GM18526 (cell line): ENCODE results near the gene LEPR.

Source experiments
- POLR2A ChIP-seq: IDR thresholded peaks from 3 replicates; pipeline ENCODE4 v1.6.1; 2011; ENCODE audit not compliant: insufficient read length; ENCODE audit errors: extremely low read depth

The LEPR gene

DNA sequence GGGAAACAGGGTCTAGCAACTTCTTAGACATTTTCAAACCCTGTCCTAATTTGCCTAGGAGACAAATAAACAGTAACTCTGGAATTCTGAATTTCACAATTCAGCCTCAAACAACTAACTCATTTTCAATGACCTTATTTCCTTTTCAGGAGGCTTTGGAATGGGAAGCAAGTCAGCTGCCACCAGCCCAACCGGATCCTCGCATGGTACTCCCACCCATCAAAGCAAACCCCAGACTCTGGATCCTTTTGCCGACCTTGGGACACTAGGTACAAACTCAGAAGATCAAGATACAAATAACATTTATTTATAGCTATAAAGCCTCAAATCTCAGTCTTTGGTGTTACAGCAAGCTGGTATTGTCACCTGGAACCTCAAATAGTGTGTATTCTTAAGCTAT, 18.9 kb upstream of the LEPR start:
- TF ChIP-seq POLR2A, result no peak

DNA sequence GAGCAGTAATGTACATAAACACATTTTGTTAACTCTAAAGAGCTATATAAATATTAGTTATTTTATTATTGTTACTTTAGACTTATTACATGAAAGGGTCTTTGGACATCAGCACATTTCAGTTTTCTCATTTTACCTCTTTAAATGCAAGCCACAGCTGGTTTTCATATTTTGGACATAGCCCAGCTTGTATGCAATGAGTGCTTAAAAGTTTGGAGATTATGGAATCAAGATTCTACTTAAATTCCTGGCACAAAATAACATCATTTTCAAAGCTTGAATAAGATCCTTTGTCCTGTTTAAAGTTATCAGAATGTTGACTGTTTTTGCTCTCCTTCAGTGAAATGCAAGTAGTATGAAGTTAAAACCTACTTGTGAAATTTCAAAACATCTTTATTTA, 15.5 kb upstream of the LEPR start:
- no peak for TF ChIP-seq POLR2A

DNA sequence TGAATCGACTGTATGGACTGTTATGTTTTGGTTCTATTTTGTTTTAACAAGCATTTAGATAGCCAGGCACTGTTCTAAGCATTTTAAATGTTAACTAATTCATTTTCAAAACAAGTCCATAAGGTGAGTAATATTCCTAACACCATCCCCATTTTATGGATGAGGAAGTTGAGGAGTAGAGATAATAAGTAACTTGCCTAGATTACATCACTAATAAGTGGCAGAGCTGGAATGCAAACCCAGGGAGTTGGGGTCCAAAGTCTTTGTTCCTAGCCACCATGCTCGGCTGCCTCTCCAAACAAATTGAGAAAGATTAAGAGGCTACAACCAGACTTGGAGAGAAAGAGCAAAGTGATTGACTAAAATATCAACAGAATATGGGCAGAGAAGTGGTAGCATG, 12.6 kb upstream of the LEPR start:
- TF ChIP-seq POLR2A, result no peak

DNA sequence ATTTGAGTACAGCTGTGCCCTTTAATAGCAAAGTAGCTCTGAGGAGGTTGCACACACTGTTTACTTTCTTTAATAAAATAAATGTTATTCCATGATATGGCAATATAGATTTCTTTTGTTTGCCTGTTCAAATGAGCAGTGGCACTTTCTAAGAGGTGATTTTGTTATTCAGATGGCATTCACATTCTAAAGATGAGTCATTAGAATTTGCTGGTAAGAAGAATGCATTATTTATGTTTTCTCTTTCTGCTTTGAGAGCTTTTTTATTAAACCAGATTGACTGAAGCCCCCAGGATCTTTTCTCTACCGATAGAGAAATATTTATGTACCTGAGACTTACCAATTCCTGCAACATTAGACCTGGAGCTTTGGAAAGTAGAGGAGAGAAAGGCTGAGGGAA, 11.2 kb upstream of the LEPR start:
- TF ChIP-seq POLR2A, result no peak

DNA sequence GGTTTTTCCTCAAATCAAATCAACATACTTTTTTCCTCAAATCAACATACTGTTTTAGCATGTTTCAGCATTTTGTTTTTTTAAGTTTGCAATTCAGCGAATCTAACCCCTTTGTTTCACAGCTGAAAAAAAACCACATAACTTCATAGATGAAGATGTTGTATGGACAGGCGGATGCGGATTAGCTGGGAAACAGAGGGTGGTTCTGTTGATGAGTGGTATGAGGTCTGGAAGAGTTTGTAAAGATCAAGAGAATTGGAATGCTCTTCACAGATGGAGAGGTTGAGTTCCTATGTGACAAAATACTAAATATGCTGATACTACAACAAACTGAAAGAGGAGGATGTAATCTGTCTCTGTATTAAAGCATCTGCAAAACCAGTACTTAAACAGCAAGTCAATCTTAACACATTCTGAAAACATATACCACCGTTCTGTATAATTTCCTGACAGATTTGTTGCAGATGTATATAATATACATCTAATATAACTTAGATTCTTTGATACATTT, 10.6 kb upstream of the LEPR start:
- TF ChIP-seq POLR2A, result no peak

DNA sequence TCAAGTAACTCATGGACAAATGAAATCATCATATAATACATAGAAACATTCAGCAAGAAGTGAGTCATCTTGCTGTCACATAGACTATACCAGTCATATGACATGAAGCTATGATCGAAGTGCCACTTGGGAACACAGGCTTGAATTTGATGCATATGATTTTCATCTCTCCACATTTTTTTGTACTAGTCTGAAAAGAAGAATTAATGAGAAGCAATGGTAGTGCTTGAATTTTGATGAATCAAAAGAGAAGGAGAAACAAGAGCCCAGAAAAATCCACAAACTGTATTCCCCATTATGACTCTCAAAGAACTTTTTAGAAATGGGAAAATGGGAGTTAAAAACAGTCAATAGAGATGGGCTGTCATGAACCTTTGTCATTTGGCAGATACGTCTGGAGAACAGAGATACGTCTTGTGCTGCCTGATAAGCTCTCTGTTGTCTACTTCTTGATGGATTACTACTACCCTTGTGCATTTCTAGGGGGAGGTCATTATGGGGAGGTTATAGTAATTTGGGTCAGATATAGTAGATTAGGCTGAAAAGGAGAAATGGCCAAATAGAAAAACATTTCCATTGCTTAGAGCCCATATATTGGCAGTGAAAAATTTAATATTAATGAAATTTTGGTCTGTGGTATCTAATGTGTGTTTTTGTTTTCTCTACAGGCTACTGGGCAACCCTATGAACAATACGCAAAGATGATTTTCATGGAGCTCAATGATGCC, 8.0 kb upstream of the LEPR start:
- TF ChIP-seq POLR2A, result no peak

DNA sequence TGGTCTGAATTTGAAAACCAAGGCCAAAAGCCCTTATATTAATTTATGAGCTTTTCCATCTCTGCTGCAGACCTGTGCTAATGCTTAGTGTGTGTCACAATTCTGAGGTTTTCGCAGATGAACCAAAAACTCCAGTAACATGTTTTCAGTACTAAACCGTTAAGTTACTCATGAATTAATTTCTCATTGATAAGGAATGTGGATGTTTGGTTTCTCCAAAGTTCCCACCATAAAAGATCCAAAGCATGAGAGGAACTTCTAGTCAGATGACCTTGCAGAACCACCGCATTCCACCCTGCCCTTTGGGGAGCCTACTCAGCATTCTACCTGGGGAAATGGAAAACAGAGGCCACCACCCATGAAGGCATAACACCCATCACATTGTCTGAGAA, 7.5 kb upstream of the LEPR start:
- TF ChIP-seq POLR2A, result no peak

DNA sequence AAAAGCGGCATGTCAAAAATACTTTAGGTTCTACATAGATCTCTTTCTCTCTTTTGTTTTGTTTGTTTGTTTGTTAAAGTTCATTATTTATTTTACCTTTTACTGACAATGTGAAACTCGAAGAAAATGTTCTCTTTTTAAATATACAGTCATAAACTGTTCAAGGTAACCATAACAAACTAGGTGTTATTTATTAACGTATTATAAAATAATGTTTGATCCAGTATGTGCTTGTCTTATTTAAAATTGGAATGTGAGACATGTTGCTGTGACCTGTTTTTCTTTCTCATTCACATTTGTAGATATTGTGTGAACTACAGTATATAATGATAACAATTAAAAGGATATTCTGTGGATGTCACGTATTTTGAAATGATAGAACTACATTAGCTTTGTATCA, 5.9 kb upstream of the LEPR start:
- no peak for TF ChIP-seq POLR2A

DNA sequence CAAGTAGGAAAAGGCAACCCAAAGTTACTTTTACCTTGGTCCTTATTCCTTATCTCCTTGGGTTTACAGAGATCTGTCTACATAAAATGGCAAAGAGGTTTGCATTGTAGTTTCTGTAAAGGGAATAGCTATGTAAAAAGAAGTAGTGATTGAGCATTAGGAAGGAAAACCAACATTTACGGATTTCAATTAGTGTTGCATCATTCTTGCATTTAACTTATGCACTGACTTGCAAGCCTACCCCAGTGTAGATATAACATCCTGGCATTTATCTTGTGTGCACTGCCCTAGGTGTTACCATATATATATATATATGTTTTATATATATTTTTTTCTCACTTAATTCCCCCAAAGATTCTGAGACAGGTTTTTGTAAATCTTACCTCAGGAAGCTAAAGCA, 3.7 kb upstream of the LEPR start:
- no peak for TF ChIP-seq POLR2A

DNA sequence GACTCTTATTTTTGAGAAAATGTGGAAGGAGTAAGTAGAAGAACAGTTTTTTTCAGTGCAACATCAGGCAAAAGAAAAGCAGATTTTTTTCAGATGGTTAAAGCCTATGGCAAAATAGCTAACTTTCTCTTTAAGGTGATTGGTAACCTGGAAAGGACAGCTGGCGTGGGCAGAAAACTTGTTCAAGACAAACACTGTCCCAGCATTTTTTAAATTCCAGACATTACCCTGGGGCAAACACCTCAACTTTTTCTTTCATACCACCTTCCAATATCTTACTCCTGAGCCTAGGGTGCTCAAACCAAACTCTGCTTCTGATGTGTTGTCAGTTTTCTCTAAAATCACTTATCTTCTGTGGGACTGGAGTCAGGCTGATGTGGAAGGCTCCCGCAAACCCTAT, 2.7 kb upstream of the LEPR start:
- no peak for TF ChIP-seq POLR2A

DNA sequence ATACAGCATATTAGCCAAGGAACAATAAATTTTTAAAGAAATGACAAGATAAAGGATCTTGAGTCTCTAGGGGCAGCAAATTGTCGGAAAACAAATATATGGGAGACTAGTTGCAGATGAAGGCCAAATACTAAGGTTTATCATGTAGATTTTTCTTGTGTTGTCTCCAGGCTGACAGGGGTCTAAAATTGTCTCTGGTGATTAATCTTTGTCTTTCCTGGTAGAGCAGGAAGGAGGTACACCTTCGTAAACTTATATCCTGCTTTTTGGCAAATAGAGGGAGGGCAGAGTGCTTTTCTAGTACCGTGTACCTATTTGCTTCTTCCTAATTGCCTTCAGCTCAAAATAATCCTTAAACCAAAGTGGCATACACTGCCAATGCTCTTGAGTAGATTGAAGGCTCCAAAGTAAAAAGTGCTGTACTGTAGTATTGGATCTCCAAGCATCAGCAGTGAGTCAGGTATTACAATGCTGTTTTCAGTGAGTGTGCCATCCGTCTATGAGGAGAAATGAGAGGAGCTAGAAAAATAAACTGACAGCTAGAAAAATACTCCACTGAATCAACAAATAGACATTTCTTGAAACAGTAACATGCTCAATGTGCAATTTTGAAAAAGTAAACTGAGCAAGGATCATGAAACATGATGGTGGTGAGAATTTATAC, 1.8 kb upstream of the LEPR start:
- TF ChIP-seq POLR2A, result no peak

DNA sequence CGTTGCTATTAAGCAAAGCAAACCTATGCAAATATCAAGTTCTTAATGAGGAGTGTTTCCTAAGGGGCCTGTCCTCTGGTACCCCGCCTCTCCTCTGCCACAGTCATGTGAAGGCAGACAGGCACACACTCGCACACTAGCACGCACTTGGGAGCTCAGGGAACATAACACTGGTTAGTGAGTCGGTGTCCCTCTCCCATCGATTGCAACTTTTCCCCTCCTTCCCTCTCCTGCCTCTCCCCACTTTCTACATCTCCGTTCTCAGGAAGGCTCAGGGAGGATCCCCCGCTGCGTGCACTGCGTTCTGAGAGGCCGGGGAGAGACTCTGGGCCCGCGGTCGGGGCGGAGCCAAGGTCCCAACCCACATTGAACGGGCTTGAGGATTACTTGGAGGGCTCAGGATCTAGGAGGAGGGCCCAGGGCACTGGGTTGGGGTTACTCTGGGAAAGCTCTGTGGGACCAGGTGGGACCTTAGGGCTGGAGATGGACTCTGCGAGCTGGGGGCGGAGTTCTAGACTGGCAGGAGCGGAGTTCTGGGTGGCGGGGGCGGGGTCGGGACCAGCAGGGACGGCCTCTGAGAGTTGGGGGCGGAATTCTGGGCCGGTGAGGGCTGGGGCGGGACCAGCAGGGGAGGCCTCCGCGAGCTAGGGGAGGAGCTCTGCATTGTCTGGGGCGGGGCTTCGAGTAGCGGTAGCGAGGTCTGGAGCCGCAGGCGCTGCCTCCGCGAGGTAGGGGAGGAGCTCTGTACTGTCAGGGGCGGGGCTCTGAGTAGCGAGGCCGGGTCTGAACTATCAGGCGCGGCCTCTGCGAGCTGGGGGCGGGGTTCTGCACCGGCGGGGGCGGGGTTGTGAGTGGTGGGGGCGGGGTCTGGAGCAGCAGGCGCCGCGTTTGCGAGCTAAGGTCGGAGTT, 533 bp upstream of the LEPR start:
- TF ChIP-seq POLR2A, result no peak

DNA sequence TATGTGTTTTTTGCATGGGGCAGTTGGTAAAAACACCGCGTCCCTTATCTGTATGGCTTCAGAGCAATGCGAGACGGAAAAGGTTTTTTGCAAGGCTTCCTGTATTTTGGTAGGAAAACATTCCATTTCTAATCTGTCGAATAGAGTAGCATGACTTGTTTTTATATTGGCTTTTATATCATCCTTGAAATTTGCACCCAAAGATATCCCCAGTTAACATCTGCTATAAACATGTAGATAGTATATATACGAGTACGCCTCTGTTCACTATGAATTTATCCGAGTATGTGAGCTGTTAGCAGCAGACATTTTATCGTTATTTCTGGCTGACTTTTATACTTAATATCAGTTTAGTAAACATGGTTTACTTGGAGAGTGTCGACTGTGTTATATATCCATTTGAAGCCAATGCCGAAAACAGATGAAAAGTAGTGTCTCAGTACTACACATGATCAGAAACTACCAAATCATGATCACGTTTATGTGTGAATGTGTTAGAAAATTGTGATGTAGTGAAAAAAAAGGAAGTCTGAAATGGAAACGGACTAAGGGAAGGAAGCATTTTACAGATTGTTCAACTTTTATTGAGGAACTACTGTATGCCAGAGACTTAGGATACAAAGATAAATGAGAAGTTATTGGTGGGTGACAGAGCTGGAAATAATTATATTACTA, 1.0 kb downstream of the LEPR start:
- no peak for TF ChIP-seq POLR2A

DNA sequence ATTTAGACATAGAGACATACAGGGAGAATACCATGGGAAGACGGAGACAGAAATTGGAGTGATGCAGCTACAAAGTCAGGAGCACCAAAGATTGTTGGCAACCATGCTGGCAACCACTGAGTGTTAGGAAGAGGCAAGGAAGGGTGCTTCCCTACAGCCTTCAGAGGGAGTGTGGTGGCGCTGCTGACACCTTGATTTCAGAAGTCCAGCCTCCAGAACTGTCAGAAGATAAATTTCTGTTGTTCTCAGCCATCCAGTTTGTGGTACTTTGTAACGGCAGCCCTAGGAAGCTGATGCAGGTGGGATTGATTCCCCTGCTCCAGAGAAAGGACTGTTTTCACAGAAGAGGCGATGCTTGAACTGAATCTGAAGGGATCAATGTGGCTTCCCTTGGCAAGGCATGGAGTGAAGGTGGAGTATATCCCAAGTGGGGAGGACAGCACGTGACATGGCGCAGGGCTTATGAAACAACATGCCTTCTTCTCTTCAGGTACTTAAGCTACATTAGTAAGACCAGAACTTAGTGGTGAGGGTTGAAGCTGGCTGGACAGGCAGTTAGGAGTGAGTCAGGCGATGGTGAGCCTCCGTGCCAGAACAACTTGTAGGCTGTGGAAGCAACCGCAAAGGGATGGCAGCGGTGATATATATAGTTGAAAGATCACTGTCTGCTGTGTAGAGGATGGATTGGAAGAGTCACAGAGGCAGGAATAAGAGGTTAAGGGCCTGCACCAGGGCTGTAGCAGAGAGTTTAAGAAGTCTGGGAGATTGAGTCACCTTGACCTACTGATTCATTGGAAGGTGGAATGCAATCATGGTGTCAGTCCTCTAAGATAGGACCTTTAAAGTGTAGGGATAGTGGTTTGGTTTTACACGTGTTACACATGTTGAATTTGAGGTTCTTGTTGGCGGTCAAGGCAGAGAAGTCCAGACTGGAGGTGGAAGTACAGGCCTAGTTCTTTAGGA, 2.1 kb downstream of the LEPR start:
- no peak for TF ChIP-seq POLR2A
